ENCODE measurements around the gene ANKZF1. TPM values are rescaled to one million over a fixed set of nuclear protein-coding genes. Genes with fewer than 3 reads are reported as not detected.
A peak's percentile ranks its signal among the peaks of the same experiment; 100 is the strongest.
"Not testable (repeated sequence)": the region's sequence is repeated elsewhere in the genome, so short reads cannot be mapped to it uniquely, and the experiment has no call there.

The ANKZF1 gene
- 10 to 100 TPM; 11.5 to 24.2 TPM for total RNA-seq
- long read RNA-seq, donor 1, partial matches to known transcripts = 2 of 7 reads
- long read RNA-seq, donor 1, other reads (novel, unspliced or antisense) = 3 of 7 reads
- long read RNA-seq, donor 2, partial matches to known transcripts = 4 of 13 reads
- long read RNA-seq, donor 2, other reads (novel, unspliced or antisense) = 5 of 13 reads

GRCh38 chr2:219229305-219230058, at the start of gene ANKZF1, which contains the start of gene ATG9A:
ANKZF1 (plus strand) TSS chr2:219229806; CDS start chr2:219230258, 452 bp downstream.
ATG9A (minus strand) TSS chr2:219229636; CDS start chr2:219228024, 1,612 bp downstream.
- peak; percentile 99 for DNase-seq (ENCODE audit: low spot score)
- intact Hi-C loops (cut with DNase I) = no loop called here

GRCh38 chr2:219180961-219181360, 48.6 kb upstream of the ANKZF1 start:
- no peak for DNase-seq (ENCODE audit: low spot score)
- intact Hi-C loops (cut with DNase I) = no loop called here

- DNase-seq (ENCODE audit: low spot score) = no peak
- intact Hi-C loops (cut with DNase I) = no loop called here
Observed at GRCh38 chr2:219181531-219181930, 48.1 kb upstream of the ANKZF1 start.

- intact Hi-C loops (cut with DNase I) = no loop called here
Observed at GRCh38 chr2:219182331-219183150, 47.1 kb upstream of the ANKZF1 start.

GRCh38 chr2:219183151-219183772, 46.3 kb upstream of the ANKZF1 start:
- DNase-seq (ENCODE audit: low spot score) = no peak
- intact Hi-C loops (cut with DNase I) = no loop called here

More at GRCh38 chr2:219182331-219183150, 47.1 kb upstream of the ANKZF1 start:
- DNase-seq (ENCODE audit: low spot score) = no peak

GRCh38 chr2:219184121-219184520, 45.5 kb upstream of the ANKZF1 start:
- no peak for DNase-seq (ENCODE audit: low spot score)
- intact Hi-C loops (cut with DNase I) = no loop called here

- no peak for DNase-seq (ENCODE audit: low spot score)
- intact Hi-C loops (cut with DNase I) = no loop called here
Observed at GRCh38 chr2:219186754-219187456, 42.7 kb upstream of the ANKZF1 start.

GRCh38 chr2:219197388-219197787, 32.2 kb upstream of the ANKZF1 start:
- no peak for DNase-seq (ENCODE audit: low spot score)
- intact Hi-C loops (cut with DNase I) = no loop called here

- DNase-seq (ENCODE audit: low spot score) = no peak
- intact Hi-C loops (cut with DNase I) = no loop called here
Observed at GRCh38 chr2:219198974-219199373, 30.6 kb upstream of the ANKZF1 start.

GRCh38 chr2:219199470-219200211, 30.0 kb upstream of the ANKZF1 start:
- intact Hi-C loops (cut with DNase I) = no loop called here
- DNase-seq (ENCODE audit: low spot score) = no peak

- DNase-seq (ENCODE audit: low spot score); intact Hi-C loops (cut with DNase I): not testable (repeated sequence)
Observed at GRCh38 chr2:219200502-219201326, 28.9 kb upstream of the ANKZF1 start.

GRCh38 chr2:219201331-219201730, 28.3 kb upstream of the ANKZF1 start:
- DNase-seq (ENCODE audit: low spot score); intact Hi-C loops (cut with DNase I): not testable (repeated sequence)

GRCh38 chr2:219204425-219205164, 25.0 kb upstream of the ANKZF1 start:
- no peak for DNase-seq (ENCODE audit: low spot score)

GRCh38 chr2:219205165-219205538, 24.5 kb upstream of the ANKZF1 start:
- DNase-seq (ENCODE audit: low spot score) = no peak
- intact Hi-C loops (cut with DNase I) = no loop called here

More at GRCh38 chr2:219204425-219205164, 25.0 kb upstream of the ANKZF1 start:
- intact Hi-C loops (cut with DNase I) = no loop called here

- intact Hi-C loops (cut with DNase I) = no loop called here
- no peak for DNase-seq (ENCODE audit: low spot score)
Observed at GRCh38 chr2:219205981-219206327, 23.7 kb upstream of the ANKZF1 start.

- DNase-seq (ENCODE audit: low spot score) = peak; percentile 98
- intact Hi-C loops (cut with DNase I) = no loop called here
Observed at GRCh38 chr2:219206328-219207133, 23.1 kb upstream of the ANKZF1 start, which contains the start of gene ZFAND2B. ZFAND2B (plus strand) TSS chr2:219206782; CDS start chr2:219206988, 206 bp downstream.

Data from posterior vena cava (tissue), 2 donors.